ENCODE measurements around the gene CNOT10. TPM values are rescaled to one million over a fixed set of nuclear protein-coding genes. Genes with fewer than 3 reads are reported as not detected.

CNOT10 gene
- total RNA-seq, 4 donors from 2014 or later: 15.1 to 50.0 (median 31.8) TPM

- Histone ChIP-seq H3K27me3 (no peaks in the 10 kb centered on the region), H3K9me3 (no peaks in the 10 kb centered on the region), H3K4me3 (no peak overlapping the region), H3K36me3 (no peaks in the 10 kb centered on the region), H3K4me1 (no peaks in the 10 kb centered on the region), H3K27ac (no peak overlapping the region)
- no peak for TF ChIP-seq POLR2A (IDR thresholded peaks at IDR 0.05)
- TF ChIP-seq CTCF (IDR thresholded peaks at IDR 0.05): no peak
- intact Hi-C loops (cut with DNase I; ENCODE audit: low total_unique reads): no loop called here
- DNase-seq: no peak
These were observed 1.7 kb downstream of the CNOT10 start for GRCh38 chr3:32686713-32687112.

- no peak for DNase-seq
- Histone ChIP-seq H3K27ac (no peak overlapping the region), H3K36me3 (no peaks in the 10 kb centered on the region), H3K27me3 (no peaks in the 10 kb centered on the region), H3K4me1 (no peaks in the 10 kb centered on the region), H3K9me3 (no peaks in the 10 kb centered on the region), H3K4me3 (no peak overlapping the region)
- TF ChIP-seq CTCF (IDR thresholded peaks at IDR 0.05) (no peak), POLR2A (IDR thresholded peaks at IDR 0.05) (no peak)
- intact Hi-C loops (cut with DNase I; ENCODE audit: low total_unique reads): no loop called here
These were observed 6.9 kb downstream of the CNOT10 start for GRCh38 chr3:32691847-32692246.

- Histone ChIP-seq H3K27ac (no peak overlapping the region), H3K4me1 (no peaks in the 10 kb centered on the region), H3K27me3 (no peaks in the 10 kb centered on the region), H3K9me3 (no peaks in the 10 kb centered on the region), H3K36me3 (no peaks in the 10 kb centered on the region), H3K4me3 (no peak overlapping the region)
- TF ChIP-seq CTCF (IDR thresholded peaks at IDR 0.05): no peak
- no peak for TF ChIP-seq POLR2A (IDR thresholded peaks at IDR 0.05)
- intact Hi-C loops (cut with DNase I; ENCODE audit: low total_unique reads): no loop called here
- no peak for DNase-seq
These were observed 11.5 kb downstream of the CNOT10 start for GRCh38 chr3:32696523-32696922.

- Histone ChIP-seq H3K4me3 (no peak overlapping the region), H3K9me3 (no peaks in the 10 kb centered on the region), H3K4me1 (no peaks in the 10 kb centered on the region), H3K36me3 (no peaks in the 10 kb centered on the region), H3K27me3 (no peaks in the 10 kb centered on the region), H3K27ac (no peak overlapping the region)
- no peak for TF ChIP-seq CTCF (IDR thresholded peaks at IDR 0.05)
- TF ChIP-seq POLR2A (IDR thresholded peaks at IDR 0.05): no peak
- DNase-seq: no peak
- intact Hi-C loops (cut with DNase I; ENCODE audit: low total_unique reads): no loop called here
These were observed 13.5 kb downstream of the CNOT10 start for GRCh38 chr3:32698506-32698905.

GRCh38 chr3:32699429-32699828, 14.4 kb downstream of the CNOT10 start:
- Histone ChIP-seq H3K27ac (no peak overlapping the region), H3K4me3 (no peak overlapping the region), H3K27me3 (no peaks in the 10 kb centered on the region), H3K4me1 (no peaks in the 10 kb centered on the region), H3K9me3 (no peaks in the 10 kb centered on the region), H3K36me3 (no peaks in the 10 kb centered on the region)
- no peak for DNase-seq
- no peak for TF ChIP-seq CTCF (IDR thresholded peaks at IDR 0.05)
- intact Hi-C loops (cut with DNase I; ENCODE audit: low total_unique reads): no loop called here
